GM21619 (cell line): ENCODE data around the gene BIVM.

Experiments
- ATAC-seq: cut with Tn5 transposase; IDR thresholded peaks from one replicate; pipeline ENCODE4 v1.9.1; 2021; ENCODE audit not compliant: unreplicated experiment

The BIVM gene

GRCh38 chr13:102784483-102784882, 14.4 kb upstream of the BIVM start:
- ATAC-seq = no peak

GRCh38 chr13:102788683-102789082, 10.2 kb upstream of the BIVM start:
- no peak for ATAC-seq

- no peak for ATAC-seq
Observed at GRCh38 chr13:102792396-102792795, 6.5 kb upstream of the BIVM start.

- ATAC-seq = no peak
Observed at GRCh38 chr13:102793611-102794355, 5.1 kb upstream of the BIVM start.

GRCh38 chr13:102799426-102800144, 666 bp downstream of the BIVM start:
- peak; percentile 7 for ATAC-seq

GRCh38 chr13:102800145-102801041, 1.5 kb downstream of the BIVM start:
- ATAC-seq = peak; percentile 73

GRCh38 chr13:102805680-102806079, 6.8 kb downstream of the BIVM start:
- ATAC-seq = no peak

GRCh38 chr13:102807699-102808098, 8.8 kb downstream of the BIVM start:
- ATAC-seq = no peak

- no peak for ATAC-seq
Observed at GRCh38 chr13:102812611-102813287, 13.8 kb downstream of the BIVM start.

- no peak for ATAC-seq
Observed at GRCh38 chr13:102814025-102814607, 15.2 kb downstream of the BIVM start.

GRCh38 chr13:102814793-102815192, 15.9 kb downstream of the BIVM start:
- no peak for ATAC-seq

GRCh38 chr13:102815788-102816187, 16.9 kb downstream of the BIVM start:
- ATAC-seq = no peak

GRCh38 chr13:102816708-102817107, 17.8 kb downstream of the BIVM start:
- no peak for ATAC-seq

GRCh38 chr13:102817241-102817640, 18.3 kb downstream of the BIVM start:
- ATAC-seq = no peak

GRCh38 chr13:102817907-102818306, 19.0 kb downstream of the BIVM start:
- ATAC-seq = no peak

GRCh38 chr13:102825400-102825799, 26.5 kb downstream of the BIVM start:
- no peak for ATAC-seq

- no peak for ATAC-seq
Observed at GRCh38 chr13:102825921-102826706, 27.2 kb downstream of the BIVM start.

GRCh38 chr13:102830646-102831045, 31.7 kb downstream of the BIVM start:
- no peak for ATAC-seq

- ATAC-seq = no peak
Observed at GRCh38 chr13:102836471-102836870, 37.6 kb downstream of the BIVM start.

- no peak for ATAC-seq
Observed at GRCh38 chr13:102838273-102838672, 39.4 kb downstream of the BIVM start.
